Retinal pigment epithelial cell (primary cell): ENCODE measurements around the gene GYS2.

Experiments
- DNase-seq: peaks from one replicate; pipeline ENCODE4 v3.0.0-alpha.2; 2010; ENCODE audit warnings: low read depth
- H3K4me3 ChIP-seq: 2 replicates; pipeline ENCODE4 v1.5.1; 2011; ENCODE audit warnings: mild to moderate bottlenecking, low read length, control low read depth, moderate library complexity
- CTCF ChIP-seq: conservative IDR thresholded peaks from 2 replicates; pipeline ENCODE4 v1.5.1; 2011; ENCODE audit warnings: low read depth, low read length, control low read depth, inconsistent platforms

The GYS2 gene

GRCh38 chr12:21542403-21542802, 62.2 kb downstream of the GYS2 start:
- H3K4me3 ChIP-seq, result no peak overlapping the region
- no peak for TF ChIP-seq CTCF
- no peak for DNase-seq

GRCh38 chr12:21541773-21542172, 62.9 kb downstream of the GYS2 start:
- no peak for DNase-seq
- no peak overlapping the region for H3K4me3 ChIP-seq
- no peak for TF ChIP-seq CTCF

- DNase-seq, result no peak
- H3K4me3 ChIP-seq, result no peak overlapping the region
- TF ChIP-seq CTCF, result no peak
Observed at GRCh38 chr12:21539797-21540196, 64.8 kb downstream of the GYS2 start.

- no peak for DNase-seq
- no peak for TF ChIP-seq CTCF
- H3K4me3 ChIP-seq, result no peak overlapping the region
Observed at GRCh38 chr12:21538061-21538653, 66.5 kb downstream of the GYS2 start.

DNA sequence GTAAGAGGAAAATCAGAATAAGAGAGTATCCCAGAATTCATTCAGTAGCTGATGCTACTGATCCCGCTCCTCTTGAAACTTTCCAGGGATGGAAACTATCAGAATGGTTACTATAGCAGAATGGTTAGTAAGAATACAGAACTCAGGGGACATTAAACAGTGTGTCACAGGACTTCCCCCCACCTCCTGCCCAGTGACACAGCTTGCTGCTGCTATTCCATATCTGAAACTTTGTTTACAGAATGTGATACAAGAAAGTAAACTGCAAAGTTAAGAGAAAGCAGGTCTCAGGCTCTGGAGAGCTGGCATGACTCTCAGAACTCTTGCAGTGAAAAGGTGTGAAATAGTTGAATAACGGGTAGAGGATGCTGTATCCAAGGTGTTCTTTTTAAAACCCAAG, 75.2 kb downstream of the GYS2 start:
- H3K4me3 ChIP-seq, result no peak overlapping the region
- DNase-seq, result no peak
- TF ChIP-seq CTCF, result no peak

DNA sequence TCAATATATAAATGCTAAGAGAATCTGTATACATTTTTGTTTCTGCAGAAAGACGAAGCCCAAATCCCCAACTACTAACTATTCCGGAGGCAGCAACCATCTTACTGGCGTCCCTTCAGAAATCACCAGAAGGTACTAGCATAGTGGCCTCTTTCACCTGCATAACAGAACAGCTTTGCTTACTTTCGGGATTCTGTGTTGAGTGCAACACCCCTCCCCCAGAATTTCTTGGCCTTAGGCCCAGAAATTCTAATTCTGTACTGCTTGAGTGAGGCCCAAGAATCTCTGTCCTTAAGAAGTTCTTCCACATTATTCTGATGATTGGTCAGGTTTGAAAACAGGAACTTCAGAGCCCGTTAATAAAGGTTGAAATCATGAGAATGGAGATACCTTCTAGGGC, 75.7 kb downstream of the GYS2 start:
- TF ChIP-seq CTCF, result no peak
- DNase-seq, result no peak
- no peak overlapping the region for H3K4me3 ChIP-seq

DNA sequence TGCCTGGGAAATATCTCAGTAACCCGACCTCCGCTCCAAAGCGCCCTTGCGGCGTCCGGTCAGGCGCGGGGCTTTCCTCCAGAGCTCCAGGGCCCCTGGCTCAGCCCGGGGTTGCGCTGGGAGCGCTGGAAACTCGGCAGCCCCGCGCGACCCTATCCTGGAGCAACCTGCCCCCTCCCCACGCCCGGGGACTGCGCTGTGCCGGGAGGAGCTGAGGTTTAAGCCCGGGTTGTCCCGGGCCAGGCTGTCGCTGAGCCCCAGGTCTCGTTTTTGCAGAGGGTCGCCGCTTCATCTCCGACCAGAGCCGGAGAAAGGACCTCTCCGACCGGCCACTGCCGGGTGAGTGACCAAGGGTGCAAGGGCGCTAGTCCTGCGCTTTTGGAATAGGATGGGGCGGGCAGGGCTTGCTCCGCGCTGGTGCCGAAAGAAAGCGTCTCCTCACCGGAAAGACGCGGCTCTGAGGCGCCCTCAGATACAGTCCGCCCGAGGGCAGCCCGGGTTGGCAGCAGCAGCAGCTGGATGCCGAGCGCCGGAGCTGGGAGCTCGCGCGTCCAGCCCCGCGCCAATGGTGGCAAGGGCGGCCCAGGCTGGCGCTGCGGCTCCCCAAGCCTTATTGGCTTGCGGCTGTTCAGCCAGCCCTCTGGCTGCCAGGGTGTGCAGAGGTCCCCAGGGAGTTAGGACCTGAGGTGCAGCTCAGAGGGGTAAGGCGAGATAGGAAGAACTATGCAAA, 77.0 kb downstream of the GYS2 start:
- H3K4me3 ChIP-seq, result peak overlapping the region; percentile 77
- DNase-seq, result no peak
- no peak for TF ChIP-seq CTCF
